Prostate gland (tissue), 2 donors: ENCODE measurements around the gene RBM11.

Source experiments
- CTCF ChIP-seq, 4 experiments: fragments of 200-600 bp in 2 of 4; fragments of 450-650 bp in 2 of 4; sonication (generic) in 2 of 4; IDR thresholded peaks; 1 replicate in 3 of 4; 2 replicates in 1 of 4; pipeline ENCODE4 v1.5.1; 2016 to 2019; ENCODE audit warnings: antibody characterized with exemption in 4 of 4, mild to moderate bottlenecking in 2 of 4, moderate library complexity in 2 of 4
- POLR2A ChIP-seq: fragments of 450-650 bp; IDR thresholded peaks from one replicate; pipeline ENCODE4 v1.6.1; 2016; ENCODE audit warnings: antibody characterized with exemption, mild to moderate bottlenecking
- POLR2AphosphoS5 ChIP-seq: sonication (generic); formaldehyde crosslinking; IDR thresholded peaks from one replicate; pipeline ENCODE4 v1.6.1; 2017; ENCODE audit warnings: antibody characterized with exemption

DNA sequence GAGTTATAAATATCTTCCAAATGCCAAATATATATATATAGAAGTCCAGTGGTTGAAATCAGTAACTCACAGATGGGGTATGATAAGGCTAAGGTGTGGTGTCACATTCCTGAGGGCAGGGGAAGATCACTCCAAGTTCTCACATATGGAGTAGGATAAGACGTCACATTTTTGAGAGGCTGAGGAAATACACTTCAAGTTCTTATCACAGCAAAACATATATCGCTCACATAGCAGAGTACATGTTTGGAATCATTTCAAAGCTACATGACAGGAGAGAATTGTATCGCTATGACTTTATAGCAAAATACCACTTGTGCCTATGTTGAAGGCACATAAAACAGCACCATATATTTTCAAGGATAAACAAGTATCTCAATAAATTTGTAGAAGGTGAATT lies 55.1 kb downstream of the RBM11 start:
- no peak for TF ChIP-seq CTCF (IDR thresholded peaks at IDR 0.05)
- TF ChIP-seq POLR2A: no peak
- TF ChIP-seq POLR2AphosphoS5: no peak
